BLaER1 treated with 17β-estradiol and CSF1 and Interleukin-3, amounts not matched to agents 10 nM and 100 nM (cell line): Measurements from ENCODE around the gene ZNF469.
A peak's percentile ranks its signal among the peaks of the same experiment; 100 is the strongest.

Experiments used
- H3K27ac ChIP-seq, 11 experiments: shearing (Covaris generic); formaldehyde crosslinking; 2 replicates each; pipeline ENCODE4 v1.8.1; 2022
- H3K27me3 ChIP-seq, 11 experiments: shearing (Covaris generic); formaldehyde crosslinking; 2 replicates each; pipeline ENCODE4 v1.8.1; 2022
- H3K36me3 ChIP-seq, 11 experiments: shearing (Covaris generic); formaldehyde crosslinking; 2 replicates each; pipeline ENCODE4 v1.8.1; 2022
- H3K4me1 ChIP-seq, 10 experiments: shearing (Covaris generic); formaldehyde crosslinking; 2 replicates each; pipeline ENCODE4 v1.8.1; 2022
- H3K4me2 ChIP-seq, 11 experiments: shearing (Covaris generic); formaldehyde crosslinking; 2 replicates each; pipeline ENCODE4 v1.8.1; 2022
- H3K4me3 ChIP-seq, 10 experiments: shearing (Covaris generic); formaldehyde crosslinking; 2 replicates each; pipeline ENCODE4 v1.8.1; 2022
- H3K9ac ChIP-seq, 11 experiments: shearing (Covaris generic); formaldehyde crosslinking; 2 replicates each; pipeline ENCODE4 v1.8.1; 2022
- H3K9me3 ChIP-seq, 11 experiments: shearing (Covaris generic); formaldehyde crosslinking; replicated peaks in 1 of 11; 2 replicates each; pipeline ENCODE4 v1.8.1; 2022
- H4K20me1 ChIP-seq, 11 experiments: shearing (Covaris generic); formaldehyde crosslinking; 2 replicates each; pipeline ENCODE4 v1.8.1; 2022
- Cebpa-rat ChIP-seq, 11 experiments: shearing (Covaris generic); IDR thresholded peaks; 2 replicates each; pipeline ENCODE4 v1.8.1; 2022

The ZNF469 gene

DNA sequence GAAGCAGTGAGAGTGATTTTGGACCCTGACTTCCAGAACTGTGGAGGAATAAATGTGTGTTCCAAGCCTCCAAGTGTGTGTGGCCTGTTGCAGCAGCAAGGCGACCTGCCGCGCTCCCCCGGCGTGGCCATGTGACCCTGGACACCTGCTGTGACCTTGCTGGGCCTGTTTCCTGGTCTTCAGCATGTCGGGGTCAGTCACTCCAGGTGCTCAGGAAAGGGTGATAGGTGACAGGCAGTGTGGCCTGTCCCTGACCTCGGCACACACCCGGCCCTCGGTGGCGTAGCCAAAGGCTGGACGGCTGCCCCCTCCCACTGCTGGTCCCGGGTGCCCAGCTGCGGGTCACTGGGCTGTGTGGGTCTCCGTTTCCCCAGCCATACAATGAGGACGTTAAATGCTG, 31.8 kb upstream of the ZNF469 start:
- Histone ChIP-seq H3K27me3 (no peaks in the 10 kb centered on the region), H3K9ac (no peak overlapping the region), H3K36me3 (no peaks in the 10 kb centered on the region), H3K9me3 (no peaks in the 10 kb centered on the region), H3K4me1 (peaks cover 11 to 55% (median 40%) of the 10 kb centered on the region in 10 experiments), H4K20me1 (peaks cover 0 to 39% (median 0%) of the 10 kb centered on the region in 11 experiments; a peak in 4 of 22 replicates), H3K4me3 (no peak overlapping the region), H3K27ac (no peak overlapping the region), H3K4me2 (peak overlapping the region in 2 of 11 experiments; percentile 7 to 19; a peak in 2 of 22 replicates)
- no peak for TF ChIP-seq Cebpa-rat (IDR thresholded peaks at IDR 0.05)

DNA sequence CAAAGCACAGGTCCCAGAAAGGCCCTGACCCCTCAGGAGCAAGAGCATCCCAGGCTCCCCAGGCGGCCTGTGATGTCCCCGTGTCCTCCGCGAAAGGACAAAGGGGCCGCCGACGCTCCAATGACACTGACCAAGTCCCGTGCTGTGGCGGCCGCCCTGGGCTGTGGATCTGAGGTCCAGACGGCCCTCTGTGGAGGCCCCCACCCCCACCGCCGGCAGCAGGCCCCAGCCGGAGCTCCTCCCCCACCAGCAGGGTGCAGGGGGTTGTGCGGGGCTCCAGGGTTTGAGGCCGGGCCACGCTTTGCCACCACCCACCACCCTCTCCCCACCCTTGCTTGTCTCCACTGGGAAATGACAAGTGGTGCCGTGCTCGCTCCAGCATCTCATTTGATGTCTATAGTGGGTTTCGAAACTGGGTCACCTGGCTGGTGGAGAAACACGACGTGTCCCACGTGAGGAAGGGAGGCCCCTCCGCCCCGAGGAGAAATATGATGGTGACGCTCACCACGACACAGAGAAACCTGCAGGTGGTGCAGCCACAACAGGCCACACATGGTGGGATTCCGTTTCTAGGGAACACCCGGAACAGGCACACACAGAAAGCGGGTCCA, 31.2 kb upstream of the ZNF469 start:
- peaks cover 0 to 39% (median 0%) of the 10 kb centered on the region in 11 experiments; a peak in 4 of 22 replicates for H4K20me1 ChIP-seq
- no peaks in the 10 kb centered on the region for H3K36me3 ChIP-seq
- TF ChIP-seq Cebpa-rat (IDR thresholded peaks at IDR 0.05): no peak
- peak overlapping the region in 7 of 11 experiments; percentile 9 to 31 (median 21); a peak in 5 of 22 replicates for H3K4me2 ChIP-seq
- no peak overlapping the region for H3K4me3 ChIP-seq
- H3K27me3 ChIP-seq: no peaks in the 10 kb centered on the region
- no peak overlapping the region for H3K9ac ChIP-seq
- no peaks in the 10 kb centered on the region for H3K9me3 ChIP-seq
- peaks cover 11 to 62% (median 46%) of the 10 kb centered on the region in 10 experiments for H3K4me1 ChIP-seq
- H3K27ac ChIP-seq: no peak overlapping the region

DNA sequence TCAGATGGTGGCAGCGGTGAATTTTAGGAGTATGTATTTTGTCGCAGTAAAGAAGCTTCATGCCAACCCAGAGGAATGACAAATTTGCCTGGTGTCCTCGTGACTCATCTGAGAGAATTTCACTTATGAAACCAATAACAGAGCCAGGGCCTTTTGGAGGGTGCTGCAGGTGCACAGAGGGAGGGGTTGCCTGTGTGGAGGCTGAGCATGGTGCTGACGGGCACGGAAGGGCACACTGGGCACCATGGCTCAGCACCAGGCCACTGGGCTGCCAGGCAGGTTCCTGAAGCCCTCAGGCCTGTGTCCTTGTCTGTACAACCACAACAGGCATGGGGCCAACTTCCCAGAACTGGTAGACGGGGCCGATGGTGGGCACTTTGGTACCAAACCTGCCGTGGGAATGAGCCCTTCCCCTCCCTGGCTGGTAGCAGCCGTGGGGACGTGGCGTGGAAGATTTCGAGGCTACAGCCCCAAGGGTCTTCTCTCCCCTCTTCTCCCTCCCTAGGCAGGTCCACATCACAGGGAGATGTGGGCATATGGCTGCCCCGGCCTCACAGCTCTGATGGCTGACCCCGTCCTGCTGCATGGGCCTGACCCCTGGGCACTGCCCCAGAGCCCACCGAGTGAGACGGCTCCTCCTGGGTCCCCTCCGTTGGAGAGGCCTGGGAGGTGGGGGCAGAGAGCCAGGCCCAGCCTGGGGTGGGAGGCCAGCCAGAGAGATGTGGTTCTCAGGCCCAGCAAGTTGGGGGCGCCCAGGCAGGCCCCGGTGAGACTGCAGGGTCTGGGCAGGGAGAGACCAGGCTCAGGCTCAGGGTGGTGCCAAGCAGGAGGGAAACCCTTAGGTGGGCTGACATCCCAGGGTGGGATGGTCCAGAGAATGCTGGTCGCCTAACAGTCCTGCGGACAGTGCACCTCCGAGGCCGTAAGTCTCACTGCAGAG, 30.2 kb upstream of the ZNF469 start:
- H3K27me3 ChIP-seq: no peaks in the 10 kb centered on the region
- H3K9me3 ChIP-seq: no peaks in the 10 kb centered on the region
- no peak overlapping the region for H3K9ac ChIP-seq
- no peak overlapping the region for H3K4me3 ChIP-seq
- no peak overlapping the region for H3K27ac ChIP-seq
- H4K20me1 ChIP-seq: peaks cover 0 to 42% (median 0%) of the 10 kb centered on the region in 11 experiments; a peak in 4 of 22 replicates
- no peaks in the 10 kb centered on the region for H3K36me3 ChIP-seq
- H3K4me1 ChIP-seq: peaks cover 12 to 60% (median 43%) of the 10 kb centered on the region in 10 experiments
- peak overlapping the region in 5 of 11 experiments; percentile 1 to 26 (median 21); a peak in 3 of 22 replicates for H3K4me2 ChIP-seq
- no peak for TF ChIP-seq Cebpa-rat (IDR thresholded peaks at IDR 0.05)

DNA sequence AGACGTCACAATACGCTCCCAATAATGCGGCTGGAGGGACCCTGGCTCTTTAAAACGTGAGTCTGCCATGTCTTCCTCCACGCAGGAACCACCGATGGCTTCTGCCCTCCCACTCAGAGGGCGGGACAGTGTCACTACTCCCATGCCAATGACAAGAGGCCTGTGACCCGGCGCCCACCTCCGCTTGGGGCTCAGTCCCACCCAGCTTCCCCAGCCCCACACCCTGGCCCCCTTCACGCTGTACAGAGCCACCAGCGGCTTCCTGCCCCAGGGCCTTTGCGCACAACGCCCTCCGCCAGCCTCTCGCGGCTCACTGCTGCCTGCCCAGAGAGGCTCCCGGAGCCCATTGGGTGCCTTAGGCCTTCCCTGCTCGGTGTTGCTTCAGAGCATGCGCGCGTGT, 29.5 kb upstream of the ZNF469 start:
- peaks cover 0 to 4% (median 0%) of the 10 kb centered on the region in 11 experiments; a peak in 3 of 22 replicates for H3K27me3 ChIP-seq
- H3K27ac ChIP-seq: no peak overlapping the region
- peaks cover 13 to 60% (median 43%) of the 10 kb centered on the region in 10 experiments for H3K4me1 ChIP-seq

DNA sequence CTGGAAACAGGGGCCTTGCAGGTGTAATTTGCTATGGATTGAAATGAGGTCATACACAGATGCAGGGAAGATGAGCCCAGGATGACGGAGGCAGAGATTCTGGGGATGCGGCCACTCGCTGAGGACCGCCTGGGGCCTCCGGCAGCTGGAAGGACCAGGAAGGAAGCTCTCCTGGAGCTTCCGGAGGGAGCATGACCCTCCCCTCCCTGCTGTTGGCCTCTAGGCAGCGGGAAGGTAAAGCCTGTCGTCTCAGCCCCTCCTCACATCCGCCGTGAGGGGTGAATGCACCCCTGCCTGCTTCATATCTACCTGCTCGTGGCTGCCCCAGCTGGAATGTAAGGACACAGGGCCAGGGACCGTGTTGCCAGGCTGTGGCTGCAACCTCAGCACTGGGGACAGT, 29.1 kb upstream of the ZNF469 start:
- no peak overlapping the region for H3K27ac ChIP-seq
- H3K27me3 ChIP-seq: peaks cover under 1 to 9% (median 4%) of the 10 kb centered on the region in 11 experiments
- no peak overlapping the region for H3K9ac ChIP-seq
- no peaks in the 10 kb centered on the region for H3K36me3 ChIP-seq
- H4K20me1 ChIP-seq: peaks cover 0 to 46% (median 0%) of the 10 kb centered on the region in 11 experiments; a peak in 5 of 22 replicates
- TF ChIP-seq Cebpa-rat (IDR thresholded peaks at IDR 0.05): no peak
- no peak overlapping the region for H3K4me3 ChIP-seq
- H3K9me3 ChIP-seq: no peaks in the 10 kb centered on the region
- H3K4me2 ChIP-seq: no peak overlapping the region
- H3K4me1 ChIP-seq: peaks cover 13 to 60% (median 43%) of the 10 kb centered on the region in 10 experiments

More for the DNA sequence above, 29.5 kb upstream of the ZNF469 start:
- Histone ChIP-seq H3K9ac (no peak overlapping the region), H4K20me1 (peaks cover 0 to 49% (median 0%) of the 10 kb centered on the region in 11 experiments; a peak in 5 of 22 replicates), H3K4me3 (no peak overlapping the region), H3K36me3 (no peaks in the 10 kb centered on the region), H3K4me2 (no peak overlapping the region), H3K9me3 (no peaks in the 10 kb centered on the region)
- no peak for TF ChIP-seq Cebpa-rat (IDR thresholded peaks at IDR 0.05)

DNA sequence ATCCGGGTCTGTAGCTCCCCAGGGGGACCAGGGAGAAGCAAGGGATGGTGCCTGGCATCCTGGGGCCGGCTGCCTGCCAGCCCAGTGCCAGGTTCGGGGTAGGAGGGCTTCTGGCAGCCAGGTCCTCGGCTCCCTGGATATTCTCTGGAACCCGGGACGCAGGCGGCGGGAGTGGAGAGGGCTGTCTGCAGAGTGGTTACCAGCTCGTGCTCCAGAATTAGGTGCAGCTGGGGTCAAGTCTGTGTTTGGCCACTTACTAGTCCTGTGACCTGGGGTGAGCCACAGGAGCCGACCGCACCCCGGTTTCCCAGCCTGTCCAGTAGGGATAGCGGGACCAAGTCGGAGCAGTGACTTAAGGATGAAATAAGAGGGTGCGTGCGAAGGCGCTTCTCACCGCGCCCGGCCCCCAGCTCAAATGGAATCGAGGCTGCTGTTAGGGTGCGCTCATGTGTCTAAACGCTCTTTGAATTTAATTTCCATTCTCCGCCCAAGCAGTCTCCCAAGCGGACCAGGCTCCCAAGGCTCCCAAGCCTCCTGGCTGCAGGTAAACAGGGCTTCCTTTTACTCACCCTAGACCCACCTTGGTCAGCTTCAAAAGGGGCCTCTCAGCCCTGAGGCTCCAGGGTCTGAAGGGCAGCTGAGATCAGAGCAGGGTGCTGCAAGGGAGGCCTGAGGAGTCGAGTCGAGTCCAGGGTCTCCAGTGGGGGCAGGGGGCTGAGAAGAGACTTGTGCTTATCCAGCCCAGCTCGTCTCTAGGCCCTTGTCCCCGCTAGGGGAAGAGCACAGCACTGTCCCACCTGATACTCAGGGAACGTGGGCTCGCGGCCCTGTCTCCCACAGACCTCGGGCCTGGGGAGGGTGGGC, 28.3 kb upstream of the ZNF469 start:
- H3K9me3 ChIP-seq: no peaks in the 10 kb centered on the region
- H3K9ac ChIP-seq: no peak overlapping the region
- peaks cover 17 to 60% (median 43%) of the 10 kb centered on the region in 10 experiments for H3K4me1 ChIP-seq
- H4K20me1 ChIP-seq: peaks cover 0 to 45% (median 0%) of the 10 kb centered on the region in 11 experiments; a peak in 6 of 22 replicates
- no peak for TF ChIP-seq Cebpa-rat (IDR thresholded peaks at IDR 0.05)
- H3K4me2 ChIP-seq: no peak overlapping the region
- H3K36me3 ChIP-seq: no peaks in the 10 kb centered on the region
- H3K4me3 ChIP-seq: no peak overlapping the region
- peaks cover 8 to 17% (median 11%) of the 10 kb centered on the region in 11 experiments for H3K27me3 ChIP-seq
- no peak overlapping the region for H3K27ac ChIP-seq

DNA sequence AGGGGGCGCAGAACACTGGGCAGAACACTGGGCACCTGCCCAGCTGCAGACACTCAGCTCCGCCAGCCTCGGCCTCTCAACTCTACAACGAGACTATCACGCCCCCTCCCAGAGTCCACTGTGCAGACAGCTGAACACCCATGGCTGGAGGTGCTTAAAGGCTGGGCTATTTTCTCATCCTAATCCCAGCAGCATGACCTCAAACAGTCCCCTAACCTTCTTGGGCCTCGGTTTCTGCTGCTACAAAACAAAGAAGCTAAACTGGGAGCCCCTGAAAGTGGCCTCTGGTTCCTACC, 27.7 kb upstream of the ZNF469 start:
- no peak overlapping the region for H3K27ac ChIP-seq
- H3K9ac ChIP-seq: no peak overlapping the region
- H3K27me3 ChIP-seq: peaks cover 14 to 23% (median 17%) of the 10 kb centered on the region in 11 experiments
- peaks cover 0 to 45% (median 0%) of the 10 kb centered on the region in 11 experiments; a peak in 6 of 22 replicates for H4K20me1 ChIP-seq
- no peak overlapping the region for H3K4me3 ChIP-seq
- peaks cover 17 to 58% (median 43%) of the 10 kb centered on the region in 10 experiments for H3K4me1 ChIP-seq
- H3K36me3 ChIP-seq: no peaks in the 10 kb centered on the region
- no peak overlapping the region for H3K4me2 ChIP-seq
- H3K9me3 ChIP-seq: no peaks in the 10 kb centered on the region
- no peak for TF ChIP-seq Cebpa-rat (IDR thresholded peaks at IDR 0.05)

DNA sequence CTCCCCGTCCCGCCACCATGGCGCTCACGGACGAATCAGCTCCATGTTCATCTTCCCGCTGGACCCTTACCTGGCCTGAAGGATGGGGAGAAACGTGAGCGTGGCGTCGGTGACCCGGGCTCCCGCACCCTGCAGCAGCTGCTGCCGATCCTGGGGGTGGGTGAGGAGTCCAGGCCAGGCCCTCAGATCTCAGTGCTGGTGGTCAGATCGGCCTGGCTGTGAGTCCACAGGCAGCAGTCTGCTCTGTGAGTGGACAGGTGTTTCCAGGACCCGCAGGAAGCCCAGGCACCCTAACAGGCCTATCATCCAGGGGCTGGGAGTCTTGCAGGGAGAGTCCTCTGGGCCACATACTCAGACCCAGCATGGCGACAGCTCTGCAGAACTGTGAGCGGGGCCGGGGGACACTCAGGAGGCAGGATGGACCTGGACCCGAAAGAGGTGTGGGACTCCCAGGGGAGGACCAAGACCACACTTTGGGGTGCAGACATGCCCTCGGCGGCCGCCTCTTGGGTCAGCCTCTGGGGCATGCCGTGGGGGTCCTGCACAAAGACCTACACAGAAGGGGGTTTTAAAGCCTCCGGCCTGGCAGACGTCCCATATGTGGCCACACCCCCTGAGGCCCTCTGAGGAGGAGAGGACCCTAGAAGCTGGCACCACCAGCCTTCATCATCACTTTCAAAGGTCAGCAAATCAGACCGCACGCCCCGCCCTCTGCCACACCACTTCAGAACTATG, 27.2 kb upstream of the ZNF469 start:
- H3K36me3 ChIP-seq: no peaks in the 10 kb centered on the region
- no peak overlapping the region for H3K9ac ChIP-seq
- peaks cover 0 to 41% (median 0%) of the 10 kb centered on the region in 11 experiments; a peak in 6 of 22 replicates for H4K20me1 ChIP-seq
- no peaks in the 10 kb centered on the region; a peak in 1 of 22 replicates for H3K9me3 ChIP-seq
- peaks cover 17 to 56% (median 42%) of the 10 kb centered on the region in 10 experiments for H3K4me1 ChIP-seq
- no peak for TF ChIP-seq Cebpa-rat (IDR thresholded peaks at IDR 0.05)
- peak overlapping the region in 5 of 11 experiments; percentile 26 to 49 (median 36); a peak in 5 of 22 replicates for H3K4me2 ChIP-seq
- H3K27me3 ChIP-seq: peaks cover 16 to 26% (median 17%) of the 10 kb centered on the region in 11 experiments
- H3K27ac ChIP-seq: no peak overlapping the region
- no peak overlapping the region for H3K4me3 ChIP-seq
